SK-N-SH (cell line): ENCODE data around the gene ZDHHC8. TPM values are rescaled to one million over a fixed set of nuclear protein-coding genes. Genes with fewer than 3 reads are reported as not detected.

Experiments used
- CTCF ChIA-PET: fragments of 300-600, 350-600 bp; formaldehyde crosslinking; extraction: SDS; loops from one replicate; lab custom pipeline; 2021; lab: Yijun Ruan, JAX
- POLR2A ChIA-PET: fragments of 350-600 bp; sonication (Branson Sonifier 250); formaldehyde crosslinking; extraction: SDS; loops from one replicate; lab custom pipeline; 2020; ENCODE audit warnings: antibody characterized with exemption, inconsistent platforms; lab: Yijun Ruan, JAX
- DNase-seq: peaks from one replicate; pipeline ENCODE4 v3.0.0; 2012
- H2AFZ ChIP-seq: fragments of 200-600 bp; sonication (generic); 2 replicates; pipeline ENCODE4 v1.8.1; 2016; ENCODE audit warnings: antibody characterized with exemption, mild to moderate bottlenecking, low read depth
- H3F3A ChIP-seq: fragments of 200-600 bp; sonication (generic); replicated peaks from 2 replicates; pipeline ENCODE3; 2016; ENCODE audit warnings: antibody characterized with exemption, mild to moderate bottlenecking; ENCODE audit not compliant: insufficient read depth
- H3K27ac ChIP-seq, 2 experiments: fragments of 200-500 bp in 1 of 2; fragments of 200-600 bp in 1 of 2; sonication (Bioruptor generic) in 1 of 2; sonication (generic), shearing (Covaris generic) in 1 of 2; 2 replicates each; pipeline versions ENCODE4 v1.5.1 to v1.6.1; 2014 to 2016; ENCODE audit warnings: low read depth in 2 of 2, inconsistent platforms in 1 of 2, low read length in 1 of 2, mild to moderate bottlenecking in 1 of 2, mixed read lengths in 1 of 2
- H3K27me3 ChIP-seq: fragments of 200-600 bp; sonication (generic), shearing (Covaris generic); 2 replicates; pipeline ENCODE4 v1.6.1; 2016; ENCODE audit warnings: mixed run types; ENCODE audit not compliant: insufficient read depth
- H3K36me3 ChIP-seq, 2 experiments: fragments of 200-500 bp in 1 of 2; fragments of 200-600 bp in 1 of 2; sonication (Bioruptor generic) in 1 of 2; sonication (generic) in 1 of 2; replicated peaks in 1 of 2; 2 replicates each; pipeline versions ENCODE3 to v1.5.1; 2014 to 2016; ENCODE audit warnings: low read length in 1 of 2, mild to moderate bottlenecking in 1 of 2; ENCODE audit not compliant: insufficient read depth in 2 of 2, control insufficient read depth in 1 of 2
- H3K4me1 ChIP-seq, 2 experiments: fragments of 200-500 bp in 1 of 2; fragments of 200-600 bp in 1 of 2; sonication (Bioruptor generic) in 1 of 2; sonication (generic), shearing (Covaris generic) in 1 of 2; 2 replicates each; pipeline versions ENCODE4 v1.5.1 to v1.6.1; 2014 to 2016; ENCODE audit warnings: low read depth in 1 of 2, low read length in 1 of 2, mixed run types in 1 of 2; ENCODE audit not compliant: insufficient read depth in 2 of 2, control insufficient read depth in 1 of 2
- H3K4me2 ChIP-seq: fragments of 200-600 bp; sonication (generic), shearing (Covaris generic); 2 replicates; pipeline ENCODE4 v1.6.1; 2017; ENCODE audit warnings: mixed run types
- H3K4me3 ChIP-seq, 2 experiments: fragments of 200-500 bp in 1 of 2; fragments of 200-600 bp in 1 of 2; sonication (Bioruptor generic) in 1 of 2; sonication (generic), shearing (Covaris generic) in 1 of 2; 2 replicates each; pipeline versions ENCODE4 v1.5.1 to v1.8.1; 2014 to 2016; ENCODE audit warnings: low read depth in 2 of 2, inconsistent platforms in 1 of 2, low read length in 1 of 2, mild to moderate bottlenecking in 1 of 2, mixed read lengths in 1 of 2, moderate library complexity in 1 of 2
- H3K79me2 ChIP-seq: fragments of 200-600 bp; sonication (generic); 2 replicates; pipeline ENCODE4 v1.8.1; 2017; ENCODE audit warnings: mild to moderate bottlenecking; ENCODE audit not compliant: insufficient read depth
- H3K9ac ChIP-seq: fragments of 200-600 bp; sonication (generic); 2 replicates; pipeline ENCODE4 v1.6.1; 2017; ENCODE audit warnings: mixed run types
- H3K9me2 ChIP-seq: fragments of 200-600 bp; sonication (generic); 2 replicates; pipeline ENCODE4 v1.6.1; 2017; ENCODE audit warnings: mixed run types
- H3K9me3 ChIP-seq: fragments of 200-600 bp; sonication (generic); 2 replicates; pipeline ENCODE4 v1.6.1; 2017; ENCODE audit warnings: mixed run types, mild to moderate bottlenecking, moderate library complexity
- H4K20me1 ChIP-seq: fragments of 200-600 bp; sonication (generic); 2 replicates; pipeline ENCODE4 v1.6.1; 2017; ENCODE audit warnings: mild to moderate bottlenecking, mixed run types; ENCODE audit not compliant: insufficient read depth
- GATA2 ChIP-seq: sonication (generic); formaldehyde crosslinking; IDR thresholded peaks from 2 replicates; pipeline ENCODE4 v1.5.0; 2020; ENCODE audit warnings: mild to moderate bottlenecking, missing genetic modification reagents
- POLR2AphosphoS5 ChIP-seq: IDR thresholded peaks from 2 replicates; pipeline ENCODE4 v1.6.1; 2012; ENCODE audit warnings: low read depth, low read length
- WGBS: methylation state at CpG from one replicate; pipeline ENCODE4 v1.1.6; 2017; ENCODE audit warnings: low lambda C conversion rate; 5-methylcytosine and 5-hydroxymethylcytosine counted together
- polyA plus RNA-seq, 3 experiments: library from polyadenylated mRNA; depleted of rRNA; stranded (reverse); fragments of >200 nt; gene quantifications; 2 replicates each; pipeline ENCODE4 v1.2.3, GENCODE V29; 2012
- small RNA-seq, 7 experiments: library from RNA; depleted of rRNA; stranded (forward); fragments of <200 nt; gene quantifications; one replicate each; pipeline ENCODE3, GENCODE V24; 2012

The ZDHHC8 gene
- polyA plus RNA-seq, 1 of the 3 experiments (the other 2 are of a cell fraction) = 65.3 TPM

DNA sequence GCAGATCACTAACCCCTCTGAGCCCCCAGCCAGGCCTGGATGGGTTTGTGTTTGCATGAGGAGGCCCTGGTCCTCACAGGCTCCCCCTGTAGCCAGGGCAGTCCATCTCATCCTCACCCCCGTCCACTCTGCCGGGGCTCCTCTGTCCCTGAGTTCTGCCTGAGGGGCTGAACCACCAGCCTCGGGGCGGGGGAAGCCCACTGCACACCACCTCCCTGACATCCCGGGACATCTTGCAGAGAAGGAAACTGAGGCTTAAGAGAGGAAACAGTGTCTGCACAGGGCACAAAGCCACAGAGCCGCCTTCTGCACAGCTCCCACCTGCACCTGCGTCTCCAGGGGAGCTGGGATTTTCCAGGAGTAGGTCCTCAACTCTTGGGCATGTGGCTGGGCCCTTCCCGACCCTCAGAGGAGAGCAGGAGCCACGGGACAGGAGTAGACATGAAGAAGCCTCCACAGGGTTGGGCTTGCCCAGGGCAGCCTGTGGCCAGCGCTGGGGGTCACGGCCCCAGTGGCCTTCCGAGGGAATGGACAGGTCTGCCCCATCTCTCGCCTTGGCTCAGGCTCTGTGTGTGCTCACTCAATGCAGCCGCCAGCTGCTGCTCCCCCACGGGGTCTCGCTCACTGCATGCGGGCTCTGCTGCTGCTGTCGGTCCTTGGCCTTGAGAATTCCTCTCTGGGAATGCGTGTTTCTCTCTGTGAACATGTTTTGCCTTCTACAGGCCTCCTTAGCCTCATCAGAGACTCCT is 64.7 kb downstream of the ZDHHC8 start:
- no peaks in the 10 kb centered on the region for H3F3A ChIP-seq

More for the DNA sequence above, 64.7 kb downstream of the ZDHHC8 start:
- WGBS = 64% methylated on average over 11 of the region's 19 CpGs
- peaks cover 25% of the 10 kb centered on the region; the same call in 1 of the 2 replicates for H3K27me3 ChIP-seq
- H3K27ac ChIP-seq = no peak overlapping the region
- no peak for TF ChIP-seq POLR2AphosphoS5
- no peak for TF ChIP-seq GATA2 (CRISPR knock-in tag)
- TF ChIP-seq, all 33 proteins: peak for 0
- POLR2A ChIA-PET = no interaction called here
- DNase-seq = no peak
- no peak overlapping the region for H3K9ac ChIP-seq
- no peak overlapping the region for H3K4me3 ChIP-seq
- H3K79me2 ChIP-seq = no peaks in the 10 kb centered on the region
- CTCF ChIA-PET = interaction anchor here (1.0 kb wide), 1 partner anchor 14 kb away, joined by 3 read pairs; no protein-coding TSS in a partner anchor
- H3K9me2 ChIP-seq = no peaks in the 10 kb centered on the region
- H2AFZ ChIP-seq = no peak overlapping the region
- H3K4me2 ChIP-seq = no peak overlapping the region
- no peaks in the 10 kb centered on the region for H3K36me3 ChIP-seq
- H4K20me1 ChIP-seq = no peaks in the 10 kb centered on the region
- H3K9me3 ChIP-seq = no peaks in the 10 kb centered on the region
- no peaks in the 10 kb centered on the region for H3K4me1 ChIP-seq

Small RNA genes within 50 kb of the gene (small RNA-seq; reads per million reads assigned to genes)
- gene MIR6816 (0 to 0.98 (median 0) reads per million in 7 experiments), gene RF00599 (0 reads per million in 7 experiments)

Other genes starting within 250 kb of the ZDHHC8 start
- gene COMT, start 190.0 kb upstream of the ZDHHC8 start, polyA plus RNA-seq (2012; rRNA removed) = 205 and 343 TPM in 2 replicates
- 33.5 and 34.7 TPM in 2 replicates for gene TXNRD2, start 190.0 kb upstream of the ZDHHC8 start, polyA plus RNA-seq (2012; rRNA removed)
- 27.4 and 33.0 TPM in 2 replicates for gene ARVCF, start 115.0 kb upstream of the ZDHHC8 start, polyA plus RNA-seq (2012; rRNA removed)
- gene TANGO2, start 110.7 kb upstream of the ZDHHC8 start, polyA plus RNA-seq (2012; rRNA removed) = 20.7 and 25.5 TPM in 2 replicates
- gene DGCR8, start 51.6 kb upstream of the ZDHHC8 start, polyA plus RNA-seq (2012; rRNA removed) = 23.9 and 26.5 TPM in 2 replicates
- 288 and 502 TPM in 2 replicates for gene RANBP1, start 15.7 kb upstream of the ZDHHC8 start, polyA plus RNA-seq (2012; rRNA removed)
- 54.6 and 73.1 TPM in 2 replicates for gene TRMT2A, start 14.6 kb upstream of the ZDHHC8 start, polyA plus RNA-seq (2012; rRNA removed)
- 21.1 and 24.0 TPM in 2 replicates for gene CCDC188, start 19.3 kb downstream of the ZDHHC8 start, polyA plus RNA-seq (2012; rRNA removed)
- 0.23 and 0.39 TPM in 2 replicates for gene RTN4R, start 136.5 kb downstream of the ZDHHC8 start, polyA plus RNA-seq (2012; rRNA removed)
- gene DGCR6L, start 188.3 kb downstream of the ZDHHC8 start, polyA plus RNA-seq (2012; rRNA removed) = 53.9 and 59.8 TPM in 2 replicates